Measurements from ENCODE around the gene KEAP1. TPM values are rescaled to one million over a fixed set of nuclear protein-coding genes. Genes with fewer than 3 reads are reported as not detected.

KEAP1 gene
- total RNA-seq, 1 donor: 77.1 TPM

DNA sequence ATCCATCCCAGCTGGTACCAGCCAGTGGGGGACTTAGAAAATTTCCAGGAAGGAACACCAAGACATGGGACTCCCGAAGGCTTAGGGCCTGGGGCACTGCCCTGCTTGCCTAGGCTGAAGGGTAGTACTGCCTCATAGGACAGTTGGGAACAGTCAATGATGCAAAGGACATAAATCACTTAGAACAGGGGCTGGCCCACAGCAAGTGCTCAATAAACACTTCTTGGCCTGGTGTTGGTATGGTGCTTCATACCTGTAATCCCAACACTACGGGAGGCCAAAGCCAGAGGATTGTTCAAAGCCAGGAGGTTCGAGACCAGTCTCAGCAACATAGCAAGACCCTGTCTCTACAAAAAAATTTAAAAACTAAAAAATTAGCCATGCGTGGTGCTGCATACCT is 5.8 kb downstream of the KEAP1 start:
- DNase-seq (ENCODE audit: insufficient read length, low spot score, missing footprints): peak; percentile 57
- Histone ChIP-seq H3K9me3 (ENCODE audit: low read depth, low read length) (no peaks in the 10 kb centered on the region), H3K36me3 (ENCODE audit: insufficient read depth, low read length) (peaks cover 26% of the 10 kb centered on the region), H3K4me1 (ENCODE audit: insufficient read depth, low read length) (peaks cover 12% of the 10 kb centered on the region), H2AFZ (ENCODE audit: low read length) (no peak overlapping the region), H3K4me3 (ENCODE audit: insufficient read depth, low read length) (no peak overlapping the region), H4K20me1 (ENCODE audit: insufficient read depth, low read length) (peaks cover 8% of the 10 kb centered on the region), H3K79me2 (ENCODE audit: insufficient read depth, low read length) (peaks cover 75% of the 10 kb centered on the region), H3K27ac (ENCODE audit: low read depth, low read length) (no peak overlapping the region), H3K4me2 (ENCODE audit: insufficient read depth, low read length) (no peak overlapping the region), H3K27me3 (ENCODE audit: insufficient read depth, low read length) (no peaks in the 10 kb centered on the region)
- TF ChIP-seq, protein P1, sequence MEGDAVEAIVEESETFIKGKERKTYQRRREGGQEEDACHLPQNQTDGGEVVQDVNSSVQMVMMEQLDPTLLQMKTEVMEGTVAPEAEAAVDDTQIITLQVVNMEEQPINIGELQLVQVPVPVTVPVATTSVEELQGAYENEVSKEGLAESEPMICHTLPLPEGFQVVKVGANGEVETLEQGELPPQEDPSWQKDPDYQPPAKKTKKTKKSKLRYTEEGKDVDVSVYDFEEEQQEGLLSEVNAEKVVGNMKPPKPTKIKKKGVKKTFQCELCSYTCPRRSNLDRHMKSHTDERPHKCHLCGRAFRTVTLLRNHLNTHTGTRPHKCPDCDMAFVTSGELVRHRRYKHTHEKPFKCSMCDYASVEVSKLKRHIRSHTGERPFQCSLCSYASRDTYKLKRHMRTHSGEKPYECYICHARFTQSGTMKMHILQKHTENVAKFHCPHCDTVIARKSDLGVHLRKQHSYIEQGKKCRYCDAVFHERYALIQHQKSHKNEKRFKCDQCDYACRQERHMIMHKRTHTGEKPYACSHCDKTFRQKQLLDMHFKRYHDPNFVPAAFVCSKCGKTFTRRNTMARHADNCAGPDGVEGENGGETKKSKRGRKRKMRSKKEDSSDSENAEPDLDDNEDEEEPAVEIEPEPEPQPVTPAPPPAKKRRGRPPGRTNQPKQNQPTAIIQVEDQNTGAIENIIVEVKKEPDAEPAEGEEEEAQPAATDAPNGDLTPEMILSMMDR (IDR thresholded peaks at IDR 0.05; ENCODE audit: extremely low read depth, low read depth, low read length): no peak

DNA sequence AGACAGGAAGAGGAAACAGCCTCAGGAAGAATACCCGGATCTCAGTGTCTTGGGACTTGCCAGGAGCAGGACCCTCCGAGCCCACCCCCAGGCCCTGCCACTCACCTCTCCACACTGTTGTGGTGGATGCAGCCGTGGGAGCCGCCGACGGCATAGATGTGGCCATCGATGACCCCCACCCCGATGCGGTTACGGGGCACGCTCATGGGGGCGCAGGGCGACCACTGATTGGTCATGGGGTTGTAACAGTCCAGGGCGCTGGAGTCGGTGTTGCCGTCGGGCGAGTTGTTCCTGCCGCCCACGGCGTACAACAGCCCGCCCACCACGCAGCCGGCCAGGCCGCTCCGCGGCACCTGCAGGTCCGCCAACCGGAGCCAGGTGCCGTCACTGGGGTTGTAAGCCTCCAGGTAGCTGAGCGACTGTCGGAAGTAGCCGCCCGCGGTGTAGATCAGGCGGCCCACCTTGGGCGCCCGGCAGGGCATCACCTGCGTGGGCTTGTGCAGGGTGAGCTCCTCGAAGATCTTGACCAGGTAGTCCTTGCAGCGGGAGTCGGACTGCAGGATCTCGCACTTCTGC is 11.6 kb downstream of the KEAP1 start:
- Histone ChIP-seq H3K4me2 (ENCODE audit: insufficient read depth, low read length) (no peak overlapping the region), H3K4me3 (ENCODE audit: insufficient read depth, low read length) (no peak overlapping the region), H3K4me1 (ENCODE audit: insufficient read depth, low read length) (no peaks in the 10 kb centered on the region), H3K36me3 (ENCODE audit: insufficient read depth, low read length) (peaks cover 45% of the 10 kb centered on the region), H3K27me3 (ENCODE audit: insufficient read depth, low read length) (no peaks in the 10 kb centered on the region), H4K20me1 (ENCODE audit: insufficient read depth, low read length) (peaks cover 25% of the 10 kb centered on the region), H3K9me3 (ENCODE audit: low read depth, low read length) (no peaks in the 10 kb centered on the region), H3K27ac (ENCODE audit: low read depth, low read length) (no peak overlapping the region), H3K79me2 (ENCODE audit: insufficient read depth, low read length) (peaks cover 56% of the 10 kb centered on the region), H2AFZ (ENCODE audit: low read length) (no peak overlapping the region)
- TF ChIP-seq, protein P1 (IDR thresholded peaks at IDR 0.05; ENCODE audit: extremely low read depth, low read depth, low read length): no peak
- DNase-seq (ENCODE audit: insufficient read length, low spot score, missing footprints): peak; percentile 49

DNA sequence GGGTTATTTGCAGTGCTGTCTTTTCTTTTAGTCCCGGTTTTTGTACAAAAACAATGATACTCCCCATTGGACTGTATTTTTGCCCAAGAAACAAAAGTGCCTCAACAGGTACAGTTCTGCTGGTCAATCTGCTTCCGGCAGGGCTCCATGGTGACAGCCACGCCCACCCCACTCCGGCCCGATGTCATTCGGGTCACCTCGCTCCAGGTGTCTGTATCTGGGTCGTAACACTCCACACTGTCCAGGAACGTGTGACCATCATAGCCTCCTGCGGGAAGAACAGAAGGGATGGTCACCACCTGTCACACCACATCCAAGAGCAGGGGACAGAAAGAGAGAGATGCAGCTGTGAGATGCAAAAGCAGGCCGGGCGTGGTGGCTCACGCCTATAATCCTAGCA is 16.6 kb downstream of the KEAP1 start:
- Histone ChIP-seq H4K20me1 (ENCODE audit: insufficient read depth, low read length) (peaks cover 18% of the 10 kb centered on the region), H2AFZ (ENCODE audit: low read length) (no peak overlapping the region), H3K4me1 (ENCODE audit: insufficient read depth, low read length) (no peaks in the 10 kb centered on the region), H3K27ac (ENCODE audit: low read depth, low read length) (no peak overlapping the region), H3K9me3 (ENCODE audit: low read depth, low read length) (no peaks in the 10 kb centered on the region), H3K79me2 (ENCODE audit: insufficient read depth, low read length) (peaks cover 22% of the 10 kb centered on the region), H3K4me2 (ENCODE audit: insufficient read depth, low read length) (no peak overlapping the region), H3K36me3 (ENCODE audit: insufficient read depth, low read length) (peaks cover 38% of the 10 kb centered on the region), H3K27me3 (ENCODE audit: insufficient read depth, low read length) (no peaks in the 10 kb centered on the region), H3K4me3 (ENCODE audit: insufficient read depth, low read length) (no peak overlapping the region)
- no peak for DNase-seq (ENCODE audit: insufficient read length, low spot score, missing footprints)
- TF ChIP-seq, protein P1 (IDR thresholded peaks at IDR 0.05; ENCODE audit: extremely low read depth, low read depth, low read length): no peak

DNA sequence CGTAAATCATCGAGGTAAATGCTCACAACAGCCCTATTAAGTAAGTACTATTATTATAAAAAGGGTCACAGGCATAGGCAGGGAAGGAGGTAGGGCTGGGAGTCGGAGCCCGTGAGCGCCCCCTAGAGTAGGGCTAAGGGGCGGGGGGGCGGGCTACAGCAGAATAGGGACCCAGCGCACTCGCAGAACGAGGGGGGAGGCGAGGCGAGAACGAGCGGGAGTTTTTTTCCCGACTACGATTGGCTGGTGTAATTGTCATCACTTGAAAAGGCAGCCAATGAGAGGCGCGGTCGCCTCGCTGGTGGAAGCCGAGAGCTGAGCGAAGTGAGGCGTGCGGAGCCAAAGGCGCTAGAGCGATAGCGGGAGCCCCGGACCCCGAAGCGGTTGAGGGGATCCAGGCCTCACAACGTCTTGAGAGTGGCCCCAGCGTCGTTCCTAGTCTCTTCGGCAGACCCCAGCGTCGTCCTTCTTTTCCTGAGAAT is 24.2 kb downstream of the KEAP1 start:
- Histone ChIP-seq H2AFZ (ENCODE audit: low read length) (peak overlapping the region; percentile 86), H3K9me3 (ENCODE audit: low read depth, low read length) (no peaks in the 10 kb centered on the region), H3K27ac (ENCODE audit: low read depth, low read length) (peak overlapping the region; percentile 45), H3K4me3 (ENCODE audit: insufficient read depth, low read length) (peak overlapping the region; percentile 71), H3K4me1 (ENCODE audit: insufficient read depth, low read length) (peaks cover 12% of the 10 kb centered on the region), H3K4me2 (ENCODE audit: insufficient read depth, low read length) (peak overlapping the region; percentile 95), H4K20me1 (ENCODE audit: insufficient read depth, low read length) (no peaks in the 10 kb centered on the region), H3K36me3 (ENCODE audit: insufficient read depth, low read length) (no peaks in the 10 kb centered on the region), H3K79me2 (ENCODE audit: insufficient read depth, low read length) (no peaks in the 10 kb centered on the region), H3K27me3 (ENCODE audit: insufficient read depth, low read length) (no peaks in the 10 kb centered on the region)
- peak; percentile 95 for DNase-seq (ENCODE audit: insufficient read length, low spot score, missing footprints)
- TF ChIP-seq, protein P1 (IDR thresholded peaks at IDR 0.05; ENCODE audit: extremely low read depth, low read depth, low read length): peak; percentile 43

Measured in osteoblast (primary cell).